Natural killer cell (primary cell): ENCODE results near the gene NUP214. TPM values are rescaled to one million over a fixed set of nuclear protein-coding genes. Genes with fewer than 3 reads are reported as not detected.

Experiments
- ATAC-seq, 3 donors: fragments of 150-1000 bp in 2 of 3; fragments of 200-7000 bp in 1 of 3; cut with Tn5 transposase; 1 replicate in 1 of 3; 2 replicates in 2 of 3; pipeline ENCODE4 v1.10.0; 2021; ENCODE audit warnings: mild to moderate bottlenecking in 2 of 3, moderate library complexity in 2 of 3
- DNase-seq, 2 donors: peaks; one replicate each; pipeline versions ENCODE4 v3.0.0 to v3.0.0-alpha.2; 2013 to 2021; ENCODE audit warnings: mixed read lengths in 1 of 2
- H3K27ac ChIP-seq: one replicate; pipeline ENCODE4 v1.5.1; 2013; ENCODE audit warnings: mild to moderate bottlenecking, low read length
- H3K27me3 ChIP-seq: one replicate; pipeline ENCODE4 v1.6.1; 2013; ENCODE audit warnings: low read length; ENCODE audit not compliant: control insufficient read depth, insufficient read depth
- H3K36me3 ChIP-seq: one replicate; pipeline ENCODE4 v1.6.1; 2013; ENCODE audit warnings: low read length; ENCODE audit not compliant: control insufficient read depth, insufficient read depth
- H3K4me1 ChIP-seq: one replicate; pipeline ENCODE4 v1.6.1; 2013; ENCODE audit warnings: low read length; ENCODE audit not compliant: control insufficient read depth, insufficient read depth
- H3K4me3 ChIP-seq: one replicate; pipeline ENCODE4 v1.5.1; 2013; ENCODE audit warnings: low read length
- H3K9me3 ChIP-seq: one replicate; pipeline ENCODE4 v1.6.1; 2013; ENCODE audit warnings: low read length; ENCODE audit not compliant: control insufficient read depth, insufficient read depth
- H3K27ac Mint-ChIP-seq, 2 donors: one replicate each; pipeline ENCODE4 v1.8.0; 2022; ENCODE audit warnings: mild to moderate bottlenecking in 2 of 2, mixed read lengths in 2 of 2, moderate library complexity in 1 of 2
- H3K27me3 Mint-ChIP-seq, 2 donors: one replicate each; pipeline ENCODE4 v1.8.0; 2022; ENCODE audit warnings: low read depth in 2 of 2, mixed read lengths in 2 of 2
- H3K36me3 Mint-ChIP-seq: one replicate; pipeline ENCODE4 v1.8.0; 2022; ENCODE audit warnings: mixed read lengths
- H3K4me1 Mint-ChIP-seq, 2 donors: one replicate each; pipeline ENCODE4 v1.8.0; 2022; ENCODE audit warnings: mixed read lengths in 2 of 2
- H3K4me3 Mint-ChIP-seq: one replicate; pipeline ENCODE4 v1.8.0; 2022; ENCODE audit warnings: mild to moderate bottlenecking, moderate library complexity, mixed read lengths
- H3K9me3 Mint-ChIP-seq, 2 donors: one replicate each; pipeline ENCODE4 v1.8.0; 2022; ENCODE audit warnings: mixed read lengths in 2 of 2
- CTCF ChIP-seq: fragments of 200-600 bp; IDR thresholded peaks from one replicate; pipeline ENCODE4 v1.8.0; 2022; ENCODE audit warnings: antibody characterized with exemption
- WGBS: methylation state at CpG from one replicate; pipeline ENCODE4 v1.1.7; 2013; ENCODE audit warnings: missing lambda C conversion rate; ENCODE audit not compliant: insufficient coverage; 5-methylcytosine and 5-hydroxymethylcytosine counted together
- intact Hi-C: fragments of 100-400 bp; cut with micrococcal nuclease; formaldehyde crosslinking; loops from one replicate; pipeline ENCODE4 v1.14.2; 2022
- total RNA-seq, 4 donors: library from RNA; stranded (reverse); fragments of 120-200 nt in 1 of 4; gene quantifications; one replicate each; pipeline versions ENCODE4 v1.2.3 to v1.2.4, GENCODE V29; 2013 to 2022

NUP214 gene
- total RNA-seq, 3 donors from 2014 or later (not counting 1 experiment from before 2014, with no cell fraction given), result 125 to 133 (median 132) TPM

GRCh38 chr9:131080589-131080988 lies 44.8 kb upstream of the NUP214 start:
- Mint-ChIP-seq H3K27me3 (peaks cover 3 to 6% of the 10 kb centered on the region in 2 donors), H3K4me3 (no peak overlapping the region), H3K9me3 (no peaks in the 10 kb centered on the region), H3K36me3 (no peaks in the 10 kb centered on the region), H3K4me1 (no peaks in the 10 kb centered on the region), H3K27ac (no peak overlapping the region)
- no peak for TF ChIP-seq CTCF
- intact Hi-C loops, result no loop called here
- H3K36me3 ChIP-seq, result no peaks in the 10 kb centered on the region
- H3K9me3 ChIP-seq, result no peaks in the 10 kb centered on the region
- H3K4me3 ChIP-seq, result no peak overlapping the region
- H3K27ac ChIP-seq, result no peak overlapping the region
- ATAC-seq (no peak), DNase-seq (no peak)
- WGBS, result 80% methylated on average over 9 of the region's 9 CpGs
- no peaks in the 10 kb centered on the region for H3K27me3 ChIP-seq
- H3K4me1 ChIP-seq, result no peaks in the 10 kb centered on the region

GRCh38 chr9:131081868-131082267 lies 43.5 kb upstream of the NUP214 start:
- Mint-ChIP-seq H3K36me3 (no peaks in the 10 kb centered on the region), H3K4me1 (no peaks in the 10 kb centered on the region), H3K27ac (no peak overlapping the region), H3K9me3 (no peaks in the 10 kb centered on the region), H3K4me3 (no peak overlapping the region), H3K27me3 (peaks cover 3 to 6% of the 10 kb centered on the region in 2 donors)
- WGBS, result 93% methylated on average over 9 of the region's 9 CpGs
- Histone ChIP-seq H3K9me3 (no peaks in the 10 kb centered on the region), H3K27me3 (no peaks in the 10 kb centered on the region), H3K4me1 (no peaks in the 10 kb centered on the region), H3K4me3 (no peak overlapping the region), H3K27ac (no peak overlapping the region), H3K36me3 (no peaks in the 10 kb centered on the region)
- ATAC-seq (no peak), DNase-seq (no peak)
- intact Hi-C loops, result no loop called here
- no peak for TF ChIP-seq CTCF

- 80% methylated on average over 9 of the region's 11 CpGs for WGBS
- no peak for TF ChIP-seq CTCF
- no peak for DNase-seq
- intact Hi-C loops, result no loop called here
- Mint-ChIP-seq H3K36me3 (no peaks in the 10 kb centered on the region), H3K4me3 (no peak overlapping the region), H3K9me3 (no peaks in the 10 kb centered on the region), H3K27ac (no peak overlapping the region), H3K27me3 (peaks cover 3 to 6% of the 10 kb centered on the region in 2 donors), H3K4me1 (no peaks in the 10 kb centered on the region)
- no peaks in the 10 kb centered on the region for H3K4me1 ChIP-seq
- H3K9me3 ChIP-seq, result no peaks in the 10 kb centered on the region
- no peak overlapping the region for H3K4me3 ChIP-seq
- no peak for ATAC-seq
- no peaks in the 10 kb centered on the region for H3K27me3 ChIP-seq
- H3K27ac ChIP-seq, result no peak overlapping the region
- no peaks in the 10 kb centered on the region for H3K36me3 ChIP-seq
Measured at GRCh38 chr9:131082774-131083512, 42.4 kb upstream of the NUP214 start.
